Activated CD4-positive, alpha-beta T cell treated with anti-CD3 and anti-CD28 coated beads for 1 hour (primary cell): ENCODE measurements around the gene HLA-A.
"Not testable (repeated sequence)": the region's sequence is repeated elsewhere in the genome, so short reads cannot be mapped to it uniquely, and the experiment has no call there.

ENCODE experiments used
- DNase-seq: peaks from one replicate; pipeline ENCODE4 v3.0.0-alpha.2; 2020

HLA-A gene

GRCh38 chr6:29942275-29943052, at the start of gene HLA-A:
TSS of gene HLA-A (plus strand) at chr6:29942532. CDS start at chr6:29942554, 22 bp downstream.
- DNase-seq, result peak; percentile 93

DNA sequence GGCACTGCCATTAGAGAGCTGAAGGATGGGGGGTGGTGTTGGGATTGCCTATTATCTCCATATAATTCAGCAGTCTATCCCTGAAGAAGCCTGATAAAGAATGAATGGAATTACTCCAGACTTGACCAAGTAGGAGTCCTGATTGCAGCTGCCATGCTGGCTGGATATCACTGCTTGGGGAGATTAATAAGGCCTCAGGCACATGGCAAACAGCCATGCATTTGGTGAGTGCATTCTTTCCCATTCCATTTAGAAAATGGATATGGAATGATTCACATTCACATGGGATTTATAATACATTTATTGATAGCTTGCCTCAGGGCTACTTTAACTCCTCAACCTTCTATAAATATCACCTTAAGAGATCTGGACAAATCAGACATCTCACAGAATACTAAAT, 49.6 kb upstream of the HLA-A start:
- DNase-seq, result no peak

- DNase-seq, result no peak
Measured at GRCh38 chr6:29899281-29899680, 43.1 kb upstream of the HLA-A start.

DNA sequence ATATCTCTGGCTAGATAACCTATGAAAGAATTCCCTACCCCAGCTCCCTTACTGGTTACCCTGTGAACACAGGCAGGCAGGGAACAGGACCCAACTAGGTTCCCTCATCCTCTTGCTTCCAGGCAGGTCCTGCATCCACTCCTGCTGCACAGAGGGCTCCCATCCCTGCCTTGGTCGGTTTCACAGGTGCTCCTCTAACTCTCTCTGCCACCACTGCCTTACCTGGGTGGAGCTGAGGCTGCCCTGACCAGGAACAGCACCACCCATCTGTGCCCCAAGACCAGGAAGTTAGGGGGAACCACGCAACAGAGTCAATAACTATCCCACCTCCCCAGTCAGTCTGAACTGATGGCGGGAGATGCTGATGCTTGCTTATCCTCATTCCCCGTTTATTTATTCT, 37.0 kb upstream of the HLA-A start:
- DNase-seq, result no peak

DNA sequence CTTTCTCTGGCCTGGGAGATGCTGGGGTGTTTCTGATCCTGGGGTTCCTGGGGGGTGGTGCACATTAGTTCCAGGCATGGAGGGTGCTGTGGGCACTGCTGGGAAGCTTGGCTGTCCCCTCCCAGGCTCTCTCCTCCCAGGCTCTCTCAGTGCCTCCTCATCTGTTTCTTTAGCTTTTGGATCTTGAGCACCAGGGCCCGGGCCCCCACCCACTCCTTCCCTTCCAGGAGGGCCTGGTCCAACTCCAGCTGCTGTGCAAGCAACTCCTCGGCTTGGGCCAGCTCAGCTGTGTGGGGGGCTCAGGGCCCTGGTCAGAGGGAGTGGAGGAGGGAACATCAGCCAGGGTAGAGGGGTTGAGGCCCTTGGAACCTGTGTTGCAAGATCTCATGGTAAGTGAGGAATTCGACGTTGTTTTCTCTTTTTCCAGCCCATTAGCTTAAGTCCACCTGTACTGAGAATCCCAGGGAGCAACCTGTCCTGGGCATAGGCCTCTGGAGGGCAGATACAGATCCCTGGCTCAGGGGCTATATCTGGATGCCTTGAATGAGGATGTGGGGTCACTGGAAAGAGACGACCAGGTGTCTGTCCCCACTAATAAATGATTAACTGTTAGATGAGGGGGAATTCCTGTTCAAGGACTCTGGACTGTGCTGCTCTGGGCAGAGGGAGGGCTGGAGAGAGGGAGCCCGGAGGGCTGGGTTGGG, 34.5 kb upstream of the HLA-A start:
- no peak for DNase-seq

DNA sequence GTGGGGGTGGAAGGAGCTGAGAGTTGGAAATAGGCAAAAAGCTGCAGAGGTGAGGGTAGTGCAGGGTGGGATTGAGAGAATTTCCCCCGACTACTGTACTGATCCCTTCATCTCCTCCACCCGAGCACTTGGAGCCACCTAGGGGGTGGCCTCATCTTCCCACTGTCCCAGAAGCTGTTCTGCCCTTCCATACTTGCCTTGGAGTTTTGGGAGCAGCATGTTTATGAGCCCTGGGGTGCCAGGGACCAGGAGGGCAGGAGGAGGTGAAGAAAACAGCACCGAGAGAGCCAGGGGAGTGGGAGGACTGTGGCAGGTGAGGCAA, 34.0 kb upstream of the HLA-A start:
- DNase-seq, result no peak

DNA sequence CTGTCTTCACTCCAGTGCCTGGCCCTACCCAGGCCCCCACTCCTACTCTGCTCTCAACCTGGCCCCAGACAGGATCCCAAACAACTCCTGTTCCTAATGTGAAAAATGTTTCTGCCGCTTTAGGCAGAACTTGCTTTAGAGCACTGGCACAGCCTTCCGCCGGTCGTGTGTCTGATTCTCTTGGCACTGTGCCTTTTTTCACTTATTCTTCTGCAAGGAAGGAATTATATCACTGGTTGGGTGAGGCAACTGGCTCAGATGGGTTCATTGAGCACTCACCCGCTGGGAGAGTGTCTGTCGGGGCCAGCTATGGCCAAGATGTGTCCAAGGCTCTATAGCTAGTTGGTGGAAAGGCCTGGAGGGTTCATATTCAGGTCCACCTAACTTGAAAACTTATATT, 33.6 kb upstream of the HLA-A start:
- no peak for DNase-seq

DNA sequence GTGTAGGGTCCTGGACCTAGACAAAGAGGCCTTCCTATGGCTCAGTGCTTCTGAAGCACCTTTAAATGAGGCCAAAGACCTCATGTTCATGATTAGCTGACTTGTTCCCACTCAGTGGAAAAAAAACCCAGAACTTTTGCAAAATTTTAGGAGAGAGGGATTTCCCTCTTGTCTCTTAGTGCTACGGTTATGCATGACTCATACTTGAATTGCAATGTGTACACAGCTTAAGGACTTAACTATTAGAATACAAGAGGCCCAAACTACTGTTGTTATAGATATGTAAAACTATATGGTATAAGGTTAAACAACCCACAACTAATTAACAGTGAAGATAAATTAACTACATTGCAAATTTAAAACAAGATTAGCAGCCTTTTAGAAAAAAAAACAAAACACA, 32.3 kb upstream of the HLA-A start:
- DNase-seq, result no peak

DNA sequence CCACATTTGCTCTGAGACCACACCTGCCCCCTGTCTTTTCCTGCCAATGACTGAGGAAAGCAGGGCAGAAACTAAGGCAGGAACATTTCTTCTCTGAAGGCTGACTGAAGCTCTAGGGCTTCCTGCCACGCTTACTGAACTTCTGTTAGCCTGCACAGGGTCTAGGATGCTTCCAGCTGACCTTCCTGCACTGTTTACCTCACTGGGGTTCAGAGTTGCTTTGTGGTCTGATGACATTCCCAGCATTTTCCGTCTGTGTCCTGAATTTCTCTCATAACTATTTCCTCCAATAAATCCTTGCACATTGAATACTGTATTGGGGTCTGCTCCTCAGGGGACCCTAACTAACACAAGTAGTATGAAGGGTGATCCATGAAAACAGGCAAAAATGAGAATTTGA, 29.5 kb upstream of the HLA-A start:
- no peak for DNase-seq

GRCh38 chr6:29916741-29917140, 25.6 kb upstream of the HLA-A start:
- DNase-seq, result no peak

DNA sequence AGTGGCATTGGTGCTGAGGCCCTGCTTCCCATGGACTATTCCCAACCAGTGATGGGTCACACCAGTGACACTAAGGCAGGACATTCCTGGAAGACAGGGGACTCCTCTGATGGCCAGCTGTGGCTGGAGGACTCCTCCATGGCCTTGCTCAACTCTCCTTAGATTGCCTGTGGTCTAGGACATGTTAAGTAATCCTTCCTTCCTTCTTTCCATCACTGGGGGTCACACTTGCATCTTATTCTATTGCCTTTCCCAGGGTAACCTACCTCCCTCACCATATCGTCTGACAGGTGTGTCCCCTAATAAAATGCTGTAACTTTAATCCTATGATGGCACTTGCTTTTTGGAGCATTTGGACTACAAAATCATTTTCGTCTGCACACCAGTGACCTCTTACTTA, 24.5 kb upstream of the HLA-A start:
- DNase-seq, result no peak

DNA sequence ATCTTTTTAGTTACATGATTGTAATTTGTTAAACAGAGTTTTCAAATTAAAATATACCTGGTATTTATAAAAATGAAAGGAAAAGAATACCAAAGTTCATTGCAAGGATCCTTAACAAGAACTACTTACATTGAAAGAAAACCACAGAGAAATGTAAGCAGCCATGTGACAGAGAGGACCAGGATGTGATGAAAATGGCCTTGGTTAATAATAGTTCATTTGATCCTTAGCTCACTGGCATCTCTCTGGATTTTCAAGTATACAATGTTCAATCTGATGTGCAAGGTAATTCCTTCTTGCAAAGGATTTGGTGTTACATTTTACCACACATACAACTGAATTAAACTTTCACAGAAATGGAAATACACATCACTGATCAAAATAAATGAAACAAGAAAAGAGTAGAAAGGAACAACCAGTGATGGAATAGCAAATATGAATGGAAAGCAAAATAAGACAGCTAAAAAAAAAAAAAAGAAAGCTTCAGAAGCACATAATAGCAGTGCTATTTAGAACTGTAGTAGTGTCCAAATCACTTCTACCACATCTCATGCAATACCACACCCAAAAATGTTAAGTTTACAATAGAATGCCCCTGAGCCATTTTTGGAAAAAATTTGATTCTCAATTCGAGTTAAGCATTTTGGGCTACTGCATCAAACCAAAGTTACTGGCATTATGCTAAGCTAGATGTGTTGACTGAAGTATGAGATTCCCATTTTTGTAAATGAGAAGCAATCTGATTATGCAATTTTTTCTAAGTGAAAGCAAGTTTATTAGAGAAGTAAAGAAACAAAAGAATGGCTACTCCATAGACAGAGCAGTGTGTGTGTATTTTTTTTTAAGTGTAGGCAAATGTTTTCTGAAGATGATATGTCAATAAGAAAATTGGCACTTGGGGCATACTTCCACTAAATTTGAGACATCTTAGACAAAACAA, 22.6 kb upstream of the HLA-A start:
- no peak for DNase-seq

DNA sequence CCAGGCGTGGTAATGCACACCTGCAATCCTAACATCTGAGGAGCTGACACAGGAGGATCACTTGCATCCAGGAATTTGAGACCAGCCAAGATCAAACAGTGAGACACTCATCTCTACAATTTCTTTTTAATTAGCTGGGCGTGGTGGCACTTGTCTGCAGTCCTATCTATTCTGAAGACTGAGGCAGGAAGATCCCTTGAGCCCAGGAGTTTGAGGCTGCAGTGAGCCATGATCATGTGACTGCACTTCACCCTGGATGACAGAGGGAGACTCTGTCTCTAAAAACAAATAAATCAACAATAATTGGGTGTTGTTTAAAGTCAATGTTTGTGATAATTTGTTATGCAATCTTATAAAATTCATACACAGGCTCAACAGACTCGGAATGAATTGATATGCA, 18.0 kb upstream of the HLA-A start:
- no peak for DNase-seq

DNA sequence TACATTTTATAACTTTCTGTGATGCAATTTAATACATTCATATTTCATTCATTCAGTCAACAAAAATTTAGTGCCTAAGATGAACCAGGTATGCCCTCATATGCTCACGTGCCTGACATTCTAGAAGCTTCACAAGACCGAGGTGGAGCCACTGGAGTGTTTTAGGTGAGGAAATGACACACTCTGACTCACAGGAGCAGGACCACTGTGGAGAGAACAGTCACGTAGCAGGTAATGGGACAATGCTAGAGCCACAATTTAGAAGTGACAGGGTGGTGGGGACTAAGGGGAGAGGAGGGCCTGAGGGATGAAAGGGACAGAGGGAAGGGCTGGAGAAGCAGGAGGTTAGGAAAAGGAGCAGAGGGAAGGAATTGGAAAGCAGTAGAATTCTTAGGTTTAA, 17.6 kb upstream of the HLA-A start:
- DNase-seq, result no peak

- DNase-seq, result no peak
Measured at GRCh38 chr6:29925321-29925720, 17.0 kb upstream of the HLA-A start.

- no peak for DNase-seq
Measured at GRCh38 chr6:29925727-29926412, 16.5 kb upstream of the HLA-A start.

DNA sequence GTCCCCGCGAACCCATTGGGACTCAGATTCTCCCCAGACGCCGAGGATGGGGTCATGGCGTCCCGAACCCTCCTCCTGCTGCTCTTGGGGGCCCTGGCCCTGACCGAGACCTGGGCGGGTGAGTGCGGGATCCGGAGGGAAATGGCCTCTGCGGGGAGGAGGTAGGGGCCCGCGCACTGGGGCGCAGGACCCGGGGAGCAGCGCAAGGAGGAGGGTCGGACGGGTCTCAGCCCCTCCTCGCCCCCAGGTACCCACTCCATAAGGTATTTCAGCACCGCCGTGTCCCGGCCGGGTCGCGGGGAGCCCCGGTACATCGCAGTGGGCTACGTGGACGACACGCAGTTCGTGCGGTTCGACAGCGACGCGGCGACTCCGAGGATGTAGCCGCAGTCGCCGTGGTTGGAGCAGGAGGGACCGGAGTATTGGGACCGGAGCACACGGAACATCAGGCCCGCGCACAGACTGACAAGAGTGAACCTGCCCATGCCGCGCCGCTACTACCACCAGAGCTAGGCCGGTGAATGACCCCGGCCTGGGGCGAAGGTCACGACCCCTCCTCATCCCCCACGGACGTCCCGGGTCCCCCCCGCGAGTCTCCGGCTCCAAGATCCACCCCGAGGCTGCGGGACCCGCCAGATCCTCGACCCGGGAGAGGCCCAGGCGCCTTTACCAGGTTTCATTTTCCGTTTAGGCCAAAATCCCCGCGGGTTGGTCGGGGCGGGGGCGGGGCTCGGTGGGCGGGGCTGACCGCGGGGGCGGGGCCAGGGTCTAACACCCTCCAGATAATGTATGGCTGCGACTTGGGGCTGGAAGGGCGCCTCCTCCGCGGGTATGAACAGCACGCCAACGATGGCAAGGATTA, 15.7 kb upstream of the HLA-A start:
- peak; percentile 82 for DNase-seq

- DNase-seq, result no peak
Measured at GRCh38 chr6:29927275-29927569, 15.1 kb upstream of the HLA-A start.

DNA sequence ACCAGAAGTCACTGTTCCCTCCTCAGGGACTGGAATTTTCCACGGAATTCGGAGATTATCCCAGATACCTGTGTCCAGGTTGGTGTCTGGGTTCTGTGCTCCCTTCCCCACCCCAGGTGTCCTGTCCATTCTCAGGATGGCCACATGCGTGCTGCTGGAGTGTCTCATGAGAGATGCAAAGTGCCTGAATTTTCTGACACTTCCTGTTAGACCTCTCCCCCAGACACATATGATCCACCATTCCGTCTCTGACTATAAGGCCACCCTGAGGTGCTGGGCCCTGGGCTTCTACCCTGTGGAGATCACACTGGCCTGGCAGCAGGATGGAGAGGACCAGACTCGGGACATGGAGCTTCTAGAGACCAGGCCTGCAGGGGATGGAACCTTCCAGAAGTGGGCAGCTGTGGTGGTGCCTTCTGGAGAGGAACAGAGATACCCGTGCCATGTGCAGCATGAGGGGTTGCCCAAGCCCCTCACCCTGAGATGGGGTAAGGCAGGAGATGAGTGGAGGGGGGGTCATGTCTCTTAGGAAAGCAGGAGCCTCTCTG, 14.4 kb upstream of the HLA-A start:
- DNase-seq, result no peak

- DNase-seq, result not testable (repeated sequence)
Measured at GRCh38 chr6:29930047-29930446, 12.3 kb upstream of the HLA-A start.

DNA sequence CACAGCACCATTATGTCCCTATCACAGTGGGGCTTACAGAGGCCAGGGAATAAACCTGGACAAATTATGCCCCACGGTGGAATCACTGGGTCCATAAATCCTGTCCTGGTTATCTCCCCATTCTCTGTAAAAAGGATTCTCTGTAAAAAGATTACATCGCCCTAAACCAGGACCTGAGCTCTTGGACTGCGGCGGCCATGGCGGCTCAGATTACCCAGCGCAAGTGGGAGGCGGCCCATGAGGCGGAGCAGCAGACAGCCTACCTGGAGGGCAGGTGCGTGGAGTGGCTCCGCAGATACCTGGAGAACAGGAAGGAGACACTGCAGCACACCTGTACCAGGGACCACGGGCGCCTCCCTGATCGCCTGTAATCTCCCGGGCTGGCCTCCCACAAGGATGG, 8.4 kb upstream of the HLA-A start:
- DNase-seq, result no peak
